HFFc6 (cell line): ENCODE measurements around the gene NPFFR1. TPM values are rescaled to one million over a fixed set of nuclear protein-coding genes. Genes with fewer than 3 reads are reported as not detected.

Source experiments
- DNase-seq: peaks from one replicate; pipeline ENCODE4 v3.0.0-alpha.2; 2018
- H3K27ac Mint-ChIP-seq: 2 replicates; pipeline ENCODE4 v1.8.0; 2020; ENCODE audit warnings: mild to moderate bottlenecking, mixed read lengths
- H3K27me3 Mint-ChIP-seq: 2 replicates; pipeline ENCODE4 v1.8.0; 2021; ENCODE audit warnings: mild to moderate bottlenecking, moderate library complexity, mixed read lengths; ENCODE audit not compliant: insufficient read depth
- H3K36me3 Mint-ChIP-seq: 2 replicates; pipeline ENCODE4 v1.8.0; 2021; ENCODE audit warnings: low read depth, mixed read lengths
- H3K4me1 Mint-ChIP-seq: 2 replicates; pipeline ENCODE4 v1.8.0; 2020; ENCODE audit warnings: low read depth, mixed read lengths
- H3K4me3 Mint-ChIP-seq: 2 replicates; pipeline ENCODE4 v1.8.0; 2020; ENCODE audit warnings: mild to moderate bottlenecking, moderate library complexity, mixed read lengths
- H3K9me3 Mint-ChIP-seq: 2 replicates; pipeline ENCODE4 v1.8.0; 2020; ENCODE audit warnings: mild to moderate bottlenecking, mixed read lengths
- total RNA-seq, 6 experiments: library from RNA; stranded (reverse); fragmentation: NEBNext Ultra II Directional; extraction: Animal tissue kit (Norgen Biotek cat#: 25700); gene quantifications; 2 replicates in 1 of 6; 3 replicates in 5 of 6; pipeline ENCODE4 v1.2.3, GENCODE V29; 2021
- TF ChIP-seq, protein P1 (sequence below): fragments of 200-600 bp; sonication (generic); IDR thresholded peaks from 2 replicates; pipeline ENCODE4 v1.5.0; 2021; ENCODE audit warnings: antibody characterized with exemption, mild to moderate bottlenecking

Gene NPFFR1
- total RNA-seq, 6 experiments from 2014 or later, result not detected

DNA sequence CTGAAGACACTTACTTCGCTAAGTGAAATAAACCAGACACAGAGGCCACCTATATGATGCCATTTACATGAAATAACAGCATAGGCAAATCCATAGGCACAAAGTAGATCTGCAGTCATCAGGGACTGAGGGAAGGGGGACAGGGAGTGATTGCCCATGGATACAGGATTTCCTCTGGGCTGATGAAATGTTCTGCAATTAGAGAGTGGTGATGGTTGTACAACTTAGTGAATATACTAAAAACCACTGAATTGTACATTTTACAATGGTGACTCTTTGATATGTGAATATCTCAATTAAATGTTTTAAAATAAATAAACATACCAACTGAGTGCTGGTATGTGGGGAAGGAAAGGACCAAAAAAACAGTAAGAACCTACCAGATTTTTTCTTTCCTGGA lies 70.9 kb downstream of the NPFFR1 start:
- Mint-ChIP-seq H3K27me3 (no peaks in the 10 kb centered on the region; the same call in 1 of the 2 replicates), H3K4me3 (no peak overlapping the region), H3K9me3 (no peaks in the 10 kb centered on the region), H3K36me3 (peaks cover 22% of the 10 kb centered on the region), H3K27ac (no peak overlapping the region), H3K4me1 (no peaks in the 10 kb centered on the region)
- TF ChIP-seq, protein P1, sequence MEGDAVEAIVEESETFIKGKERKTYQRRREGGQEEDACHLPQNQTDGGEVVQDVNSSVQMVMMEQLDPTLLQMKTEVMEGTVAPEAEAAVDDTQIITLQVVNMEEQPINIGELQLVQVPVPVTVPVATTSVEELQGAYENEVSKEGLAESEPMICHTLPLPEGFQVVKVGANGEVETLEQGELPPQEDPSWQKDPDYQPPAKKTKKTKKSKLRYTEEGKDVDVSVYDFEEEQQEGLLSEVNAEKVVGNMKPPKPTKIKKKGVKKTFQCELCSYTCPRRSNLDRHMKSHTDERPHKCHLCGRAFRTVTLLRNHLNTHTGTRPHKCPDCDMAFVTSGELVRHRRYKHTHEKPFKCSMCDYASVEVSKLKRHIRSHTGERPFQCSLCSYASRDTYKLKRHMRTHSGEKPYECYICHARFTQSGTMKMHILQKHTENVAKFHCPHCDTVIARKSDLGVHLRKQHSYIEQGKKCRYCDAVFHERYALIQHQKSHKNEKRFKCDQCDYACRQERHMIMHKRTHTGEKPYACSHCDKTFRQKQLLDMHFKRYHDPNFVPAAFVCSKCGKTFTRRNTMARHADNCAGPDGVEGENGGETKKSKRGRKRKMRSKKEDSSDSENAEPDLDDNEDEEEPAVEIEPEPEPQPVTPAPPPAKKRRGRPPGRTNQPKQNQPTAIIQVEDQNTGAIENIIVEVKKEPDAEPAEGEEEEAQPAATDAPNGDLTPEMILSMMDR, result no peak
- DNase-seq, result no peak

DNA sequence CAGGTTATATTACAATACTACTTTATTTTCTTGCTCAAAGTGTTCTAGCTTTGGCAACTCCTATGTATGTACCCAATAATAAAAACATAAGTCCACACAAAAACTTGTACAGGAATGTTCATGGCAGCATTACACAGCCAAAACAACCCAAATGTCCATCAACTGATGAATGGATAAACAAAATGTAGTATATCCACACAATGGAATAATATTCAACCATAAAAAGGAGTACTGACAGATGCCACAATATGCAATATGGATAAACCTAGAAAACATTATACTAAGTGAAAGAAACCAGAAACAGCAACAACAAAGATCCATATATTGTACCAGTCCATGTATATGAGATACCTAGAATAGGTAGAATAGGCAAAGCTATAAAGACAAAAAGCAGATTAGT lies 71.5 kb downstream of the NPFFR1 start:
- Mint-ChIP-seq H3K9me3 (no peaks in the 10 kb centered on the region), H3K27me3 (no peaks in the 10 kb centered on the region; the same call in 1 of the 2 replicates), H3K27ac (no peak overlapping the region), H3K4me1 (no peaks in the 10 kb centered on the region), H3K4me3 (no peak overlapping the region), H3K36me3 (peaks cover 22% of the 10 kb centered on the region)
- DNase-seq, result no peak
- TF ChIP-seq, protein P1, result no peak

DNA sequence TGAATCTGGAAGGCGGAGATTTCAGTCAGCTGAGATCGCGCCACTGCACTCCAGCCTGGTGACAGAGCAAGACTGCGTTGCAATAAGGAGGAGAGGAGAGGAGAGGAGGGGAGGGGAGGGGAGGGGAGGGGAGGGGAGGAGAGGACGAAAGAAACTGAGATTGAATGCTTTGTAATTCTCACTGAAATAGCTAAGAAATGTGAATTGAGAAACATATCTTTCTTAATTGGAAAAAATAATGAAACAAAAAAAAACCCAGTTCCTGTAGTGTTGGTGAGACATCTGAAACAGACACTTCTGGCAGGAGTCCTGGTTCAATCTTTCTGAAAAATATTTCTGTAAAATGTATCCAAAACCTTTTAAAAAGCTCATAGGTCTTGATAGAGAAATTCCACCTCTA lies 77.0 kb downstream of the NPFFR1 start:
- H3K4me3 Mint-ChIP-seq, result no peak overlapping the region
- DNase-seq, result no peak
- no peak overlapping the region for H3K27ac Mint-ChIP-seq
- H3K9me3 Mint-ChIP-seq, result no peaks in the 10 kb centered on the region
- TF ChIP-seq, protein P1, result no peak
- peaks cover 22% of the 10 kb centered on the region; the same call in 1 of the 2 replicates for H3K36me3 Mint-ChIP-seq
- H3K27me3 Mint-ChIP-seq, result no peaks in the 10 kb centered on the region
- H3K4me1 Mint-ChIP-seq, result no peaks in the 10 kb centered on the region

DNA sequence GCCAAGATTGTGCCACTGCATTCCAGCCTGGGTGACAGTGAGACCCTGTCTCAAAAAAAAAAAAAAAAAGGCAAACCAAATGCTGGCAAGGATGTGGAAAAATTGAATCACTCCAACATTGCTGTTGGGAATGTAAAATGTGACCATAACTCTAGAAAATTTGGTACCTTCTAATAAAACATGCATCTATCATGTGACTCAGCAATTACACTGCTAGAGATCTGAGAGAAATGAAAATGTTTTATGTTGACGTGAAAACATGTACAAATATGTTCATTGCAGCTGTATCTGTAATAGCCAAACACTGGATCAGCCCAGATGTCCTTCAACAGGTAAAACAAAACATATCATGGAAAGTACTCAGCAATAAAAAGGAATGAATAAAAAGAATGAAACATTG lies 82.7 kb downstream of the NPFFR1 start:
- TF ChIP-seq, protein P1, result no peak
- no peak for DNase-seq
- Mint-ChIP-seq H3K4me1 (peaks cover 4% of the 10 kb centered on the region; the same call in 1 of the 2 replicates), H3K27me3 (no peaks in the 10 kb centered on the region), H3K9me3 (no peaks in the 10 kb centered on the region), H3K27ac (no peak overlapping the region), H3K4me3 (no peak overlapping the region), H3K36me3 (peaks cover 33% of the 10 kb centered on the region)

DNA sequence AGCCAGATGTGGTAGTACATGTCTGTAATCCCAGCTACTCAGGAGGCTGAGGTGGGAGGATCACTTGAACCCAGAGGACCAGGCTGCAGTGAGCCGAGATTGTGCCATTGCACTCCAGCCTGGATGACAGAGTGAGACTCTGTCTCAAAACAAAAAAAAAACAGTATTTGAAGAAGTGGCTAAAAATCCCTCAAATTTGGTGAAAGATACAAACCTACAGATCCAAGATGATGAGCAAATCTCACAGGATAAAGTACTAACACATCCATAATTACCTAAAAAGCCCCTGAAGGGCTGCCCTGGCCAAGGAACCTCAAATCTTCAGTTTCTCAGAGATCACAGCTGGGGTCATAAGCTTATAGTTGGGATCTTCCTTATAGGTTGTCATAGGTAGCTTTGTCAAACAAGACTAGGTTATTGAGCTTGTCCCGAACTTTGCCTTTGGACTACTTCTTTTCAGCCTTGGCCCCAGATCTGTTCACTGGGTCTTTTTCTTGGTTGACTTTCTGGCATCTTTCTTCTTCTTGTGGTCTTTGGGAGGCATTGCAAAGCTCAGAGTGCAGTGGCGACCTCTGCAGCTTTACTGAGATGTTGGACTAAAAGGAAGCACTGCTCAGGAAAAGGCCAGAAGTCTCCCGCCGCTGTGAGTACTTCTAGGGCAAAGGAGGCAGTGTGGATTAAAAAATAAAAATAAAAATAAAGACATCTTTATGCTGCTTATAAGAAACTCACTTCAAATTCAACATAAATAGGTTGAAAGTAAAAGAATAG lies 84.9 kb downstream of the NPFFR1 start:
- DNase-seq, result no peak
- peaks cover 19% of the 10 kb centered on the region for H3K4me1 Mint-ChIP-seq
- H3K36me3 Mint-ChIP-seq, result peaks cover 33% of the 10 kb centered on the region
- no peaks in the 10 kb centered on the region for H3K27me3 Mint-ChIP-seq
- TF ChIP-seq, protein P1, result no peak
- H3K27ac Mint-ChIP-seq, result no peak overlapping the region
- no peak overlapping the region for H3K4me3 Mint-ChIP-seq
- H3K9me3 Mint-ChIP-seq, result no peaks in the 10 kb centered on the region

Other genes starting within 250 kb of the NPFFR1 start
- 1 to 10 TPM in 1 of 6 experiments, under 1 TPM in 1, not detected in 4; 0.69 to 1.1 TPM for gene MACROH2A2, start 231.2 kb downstream of the NPFFR1 start, total RNA-seq
- gene AIFM2, start 151.2 kb downstream of the NPFFR1 start, total RNA-seq, result 10 to 100 TPM in 3 of 6 experiments, 1 to 10 TPM in 3; 5.1 to 12.3 (median 10.4) TPM
- gene TYSND1, start 137.3 kb downstream of the NPFFR1 start, total RNA-seq, result 1 to 10 TPM; 4.6 to 5.7 (median 4.9) TPM
- 100 to 1,000 TPM; 203 to 231 (median 215) TPM for gene SAR1A, start 113.5 kb downstream of the NPFFR1 start, total RNA-seq
- 100 to 1,000 TPM; 105 to 132 (median 121) TPM for gene PPA1, start 50.6 kb downstream of the NPFFR1 start, total RNA-seq
- gene LRRC20, start 98.6 kb upstream of the NPFFR1 start, total RNA-seq, result 1 to 10 TPM; 1.2 to 2.4 (median 1.8) TPM
- gene EIF4EBP2, start 120.1 kb upstream of the NPFFR1 start, total RNA-seq, result 10 to 100 TPM; 32.7 to 51.0 (median 40.3) TPM
- not detected for gene NODAL, start 157.7 kb upstream of the NPFFR1 start, total RNA-seq
- not detected for gene PALD1, start 194.8 kb upstream of the NPFFR1 start, total RNA-seq